ENCODE measurements around the gene FHOD1. TPM values are rescaled to one million over a fixed set of nuclear protein-coding genes. Genes with fewer than 3 reads are reported as not detected.
A peak's percentile ranks its signal among the peaks of the same experiment; 100 is the strongest.

Gene FHOD1
- total RNA-seq, 1 donor from 2014 or later: 71.7 TPM

DNA sequence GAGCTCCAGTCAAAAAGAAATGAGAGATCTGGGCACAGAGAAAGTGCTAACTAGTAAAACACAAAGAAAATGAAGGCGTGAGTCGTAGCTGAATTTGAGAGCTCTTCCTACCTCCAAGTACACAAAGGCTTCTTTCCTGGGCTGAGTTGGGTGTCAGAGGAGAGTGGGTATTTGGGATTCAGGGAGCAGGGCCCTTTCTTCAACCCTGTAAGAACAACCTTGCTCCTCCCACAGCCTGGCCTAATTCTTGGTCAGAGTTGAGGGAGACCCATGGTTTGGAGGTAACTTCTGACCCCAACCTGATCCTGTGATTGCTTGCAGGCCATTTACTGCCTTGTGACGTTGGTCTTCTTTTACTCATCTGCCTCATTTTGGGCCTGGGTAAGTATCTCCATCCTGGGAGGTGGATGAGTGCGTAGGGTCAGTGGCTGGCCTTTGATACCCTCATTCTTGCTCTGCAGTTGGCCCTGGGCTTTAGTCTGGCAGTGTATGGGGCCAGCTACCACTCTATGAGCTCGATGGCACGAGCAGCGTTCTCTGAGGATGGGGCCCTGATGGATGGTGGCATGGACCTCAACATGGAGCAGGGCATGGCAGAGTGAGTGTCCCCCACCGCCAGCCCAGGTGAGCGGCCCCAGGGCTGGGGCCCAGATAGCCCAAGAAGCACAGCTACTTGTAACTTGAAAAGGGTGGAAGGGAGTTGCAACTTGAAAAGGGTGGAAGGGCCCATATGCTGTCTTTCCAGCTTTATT lies 19.1 kb downstream of the FHOD1 start:
- no peak for TF ChIP-seq CTCF (IDR thresholded peaks at IDR 0.05)
- peak overlapping the region; percentile 99 for H3K27ac Mint-ChIP-seq (ENCODE audit: unreplicated experiment)
- no peaks in the 10 kb centered on the region for H3K27me3 Mint-ChIP-seq (ENCODE audit: unreplicated experiment)
- DNase-seq (ENCODE audit: extremely low spot score, unreplicated experiment): no peak
- peaks cover 18% of the 10 kb centered on the region for H3K36me3 Mint-ChIP-seq (ENCODE audit: unreplicated experiment)
- no peaks in the 10 kb centered on the region for H3K9me3 Mint-ChIP-seq (ENCODE audit: unreplicated experiment)
- H3K4me1 Mint-ChIP-seq (ENCODE audit: unreplicated experiment): peaks cover 31% of the 10 kb centered on the region
- peak overlapping the region; percentile 100 for H3K4me3 Mint-ChIP-seq (ENCODE audit: unreplicated experiment)

GRCh38 chr16:67227567-67227921 lies 19.7 kb downstream of the FHOD1 start:
- H3K4me1 Mint-ChIP-seq (ENCODE audit: unreplicated experiment): peaks cover 31% of the 10 kb centered on the region
- peaks cover 20% of the 10 kb centered on the region for H3K36me3 Mint-ChIP-seq (ENCODE audit: unreplicated experiment)
- peak overlapping the region; percentile 99 for H3K27ac Mint-ChIP-seq (ENCODE audit: unreplicated experiment)
- peak overlapping the region; percentile 100 for H3K4me3 Mint-ChIP-seq (ENCODE audit: unreplicated experiment)
- DNase-seq (ENCODE audit: extremely low spot score, unreplicated experiment): no peak
- no peaks in the 10 kb centered on the region for H3K9me3 Mint-ChIP-seq (ENCODE audit: unreplicated experiment)
- no peaks in the 10 kb centered on the region for H3K27me3 Mint-ChIP-seq (ENCODE audit: unreplicated experiment)
- no peak for TF ChIP-seq CTCF (IDR thresholded peaks at IDR 0.05)

DNA sequence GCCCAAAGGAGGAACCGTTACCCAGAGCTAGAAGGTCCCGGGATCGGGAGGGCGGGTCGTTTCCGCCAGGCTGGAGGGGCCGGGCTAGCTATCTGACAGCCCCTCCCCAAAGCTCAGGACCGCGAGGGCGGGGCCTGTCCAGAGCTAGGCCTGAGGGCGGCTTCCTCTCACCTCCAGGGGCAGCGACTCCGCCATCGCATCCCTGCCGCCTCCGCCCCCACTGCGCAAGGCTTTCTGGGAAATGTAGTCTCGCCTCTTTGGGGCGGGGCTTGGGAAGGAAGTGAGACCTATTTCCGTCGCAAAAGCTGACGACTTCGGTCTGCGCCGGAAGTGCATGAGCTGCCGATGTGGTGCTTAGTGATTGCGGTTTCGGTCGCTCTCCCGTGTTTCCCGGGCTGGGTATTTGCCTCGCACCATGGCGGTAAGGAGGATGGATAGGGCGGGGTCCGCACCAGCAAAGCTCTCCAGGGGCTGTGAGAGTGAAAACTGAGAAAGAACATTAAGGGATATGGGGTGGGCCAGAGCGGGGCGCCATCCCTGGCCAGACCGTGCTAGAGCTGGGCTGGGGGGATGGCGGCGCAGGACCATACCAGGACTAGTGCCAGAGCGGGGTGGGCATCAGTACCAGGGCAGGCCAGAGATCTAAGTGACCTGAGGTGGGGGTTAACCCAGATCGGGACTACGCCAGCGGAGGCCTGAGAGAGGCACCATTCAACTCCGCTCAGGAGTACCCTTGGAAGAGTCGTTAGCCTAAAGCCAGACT lies 20.3 kb downstream of the FHOD1 start, which contains the start of gene TMEM208:
TSS of gene TMEM208 (plus strand) at position 327 of the 763 bp plus-strand sequence. CDS start at position 416, 89 bp downstream.
- no peak for TF ChIP-seq CTCF (IDR thresholded peaks at IDR 0.05)
- Mint-ChIP-seq H3K4me3 (ENCODE audit: unreplicated experiment) (peak within 1 kb of the TSS; percentile 100), H3K27ac (ENCODE audit: unreplicated experiment) (peak within 1 kb of the TSS; percentile 99), H3K36me3 (ENCODE audit: unreplicated experiment) (peaks cover 20% of the 10 kb centered on the region), H3K4me1 (ENCODE audit: unreplicated experiment) (peaks cover 31% of the 10 kb centered on the region), H3K9me3 (ENCODE audit: unreplicated experiment) (no peaks in the 10 kb centered on the region), H3K27me3 (ENCODE audit: unreplicated experiment) (no peaks in the 10 kb centered on the region)
- DNase-seq (ENCODE audit: extremely low spot score, unreplicated experiment): peak; percentile 99

GRCh38 chr16:67226295-67226803 lies 20.9 kb downstream of the FHOD1 start:
- Mint-ChIP-seq H3K9me3 (ENCODE audit: unreplicated experiment) (no peaks in the 10 kb centered on the region), H3K27ac (ENCODE audit: unreplicated experiment) (peak overlapping the region; percentile 99), H3K4me1 (ENCODE audit: unreplicated experiment) (peaks cover 31% of the 10 kb centered on the region)

More at GRCh38 chr16:67226295-67226803, 20.9 kb downstream of the FHOD1 start:
- no peaks in the 10 kb centered on the region for H3K27me3 Mint-ChIP-seq (ENCODE audit: unreplicated experiment)
- TF ChIP-seq CTCF (IDR thresholded peaks at IDR 0.05): no peak
- H3K4me3 Mint-ChIP-seq (ENCODE audit: unreplicated experiment): peak overlapping the region; percentile 100
- DNase-seq (ENCODE audit: extremely low spot score, unreplicated experiment): no peak
- peaks cover 20% of the 10 kb centered on the region for H3K36me3 Mint-ChIP-seq (ENCODE audit: unreplicated experiment)
